ENCODE data around the gene NDUFB6.

- TF ChIP-seq, protein P1, sequence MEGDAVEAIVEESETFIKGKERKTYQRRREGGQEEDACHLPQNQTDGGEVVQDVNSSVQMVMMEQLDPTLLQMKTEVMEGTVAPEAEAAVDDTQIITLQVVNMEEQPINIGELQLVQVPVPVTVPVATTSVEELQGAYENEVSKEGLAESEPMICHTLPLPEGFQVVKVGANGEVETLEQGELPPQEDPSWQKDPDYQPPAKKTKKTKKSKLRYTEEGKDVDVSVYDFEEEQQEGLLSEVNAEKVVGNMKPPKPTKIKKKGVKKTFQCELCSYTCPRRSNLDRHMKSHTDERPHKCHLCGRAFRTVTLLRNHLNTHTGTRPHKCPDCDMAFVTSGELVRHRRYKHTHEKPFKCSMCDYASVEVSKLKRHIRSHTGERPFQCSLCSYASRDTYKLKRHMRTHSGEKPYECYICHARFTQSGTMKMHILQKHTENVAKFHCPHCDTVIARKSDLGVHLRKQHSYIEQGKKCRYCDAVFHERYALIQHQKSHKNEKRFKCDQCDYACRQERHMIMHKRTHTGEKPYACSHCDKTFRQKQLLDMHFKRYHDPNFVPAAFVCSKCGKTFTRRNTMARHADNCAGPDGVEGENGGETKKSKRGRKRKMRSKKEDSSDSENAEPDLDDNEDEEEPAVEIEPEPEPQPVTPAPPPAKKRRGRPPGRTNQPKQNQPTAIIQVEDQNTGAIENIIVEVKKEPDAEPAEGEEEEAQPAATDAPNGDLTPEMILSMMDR (IDR thresholded peaks at IDR 0.05), result no peak
- TF ChIP-seq EP300 (IDR thresholded peaks at IDR 0.05), result no peak
- TF ChIP-seq POLR2AphosphoS5 (IDR thresholded peaks at IDR 0.05), result no peak
- no peak for TF ChIP-seq POLR2A (IDR thresholded peaks at IDR 0.05)
These were observed 7.0 kb downstream of the NDUFB6 start for GRCh38 chr9:32565967-32566366.
